K562 (cell line): ENCODE measurements around the gene SLC18A3. TPM values are rescaled to one million over a fixed set of nuclear protein-coding genes. Genes with fewer than 3 reads are reported as not detected.

Source experiments
- ATF1 ChIP-seq, 2 experiments: fragments of 450-650 bp in 1 of 2; IDR thresholded peaks; 2 replicates each; pipeline ENCODE4 v1.6.1; 2016; ENCODE audit warnings: missing compliant biosample characterization in 1 of 2, missing genetic modification characterization in 1 of 2
- DIDO1 ChIP-seq: fragments of 450-650 bp; IDR thresholded peaks from 2 replicates; pipeline ENCODE4 v1.6.1; 2016; ENCODE audit warnings: low read depth, missing biosample characterization, missing genetic modification characterization
- FUS ChIP-seq: fragments of 200-400 bp; formaldehyde crosslinking; optimal IDR thresholded peaks from 2 replicates; pipeline ENCODE3; 2017; ENCODE audit warnings: low read depth, low read length
- NR4A1 ChIP-seq, 2 experiments: fragments of 250-450 bp in 1 of 2; fragments of 450-650 bp in 1 of 2; sonication (Bioruptor Pico) in 1 of 2; IDR thresholded peaks; 2 replicates each; pipeline versions ENCODE4 v1.4.0 to v1.6.1; 2016 to 2020; ENCODE audit warnings: mild to moderate bottlenecking in 2 of 2, missing compliant biosample characterization in 1 of 2, missing genetic modification characterization in 1 of 2, moderate library complexity in 1 of 2
- PYGO2 ChIP-seq: fragments of 450-650 bp; IDR thresholded peaks from 2 replicates; pipeline ENCODE4 v1.6.1; 2016; ENCODE audit warnings: mild to moderate bottlenecking, missing genetic modification characterization, moderate library complexity, missing compliant biosample characterization
- RUNX1 ChIP-seq: sonication (generic); IDR thresholded peaks from 2 replicates; pipeline ENCODE4 v1.6.1; 2016; ENCODE audit warnings: antibody characterized with exemption, low read depth
- SAFB2 ChIP-seq: fragments of 200-400 bp; formaldehyde crosslinking; IDR thresholded peaks from 2 replicates; pipeline ENCODE4 v1.6.1; 2018; ENCODE audit warnings: borderline replicate concordance, low read length, low read depth, moderate library complexity; ENCODE audit not compliant: severe bottlenecking
- SP1 ChIP-seq: sonication (generic); formaldehyde crosslinking; IDR thresholded peaks from 2 replicates; pipeline ENCODE4 v1.8.1; 2022; ENCODE audit warnings: mild to moderate bottlenecking, missing genetic modification reagents
- TARDBP ChIP-seq: fragments of 450-650 bp; IDR thresholded peaks from 2 replicates; pipeline ENCODE4 v1.6.1; 2016
- ZNF551 ChIP-seq: fragments of 250-450 bp; sonication (Bioruptor Pico); IDR thresholded peaks from 2 replicates; pipeline ENCODE4 v1.5.0; 2021; ENCODE audit warnings: mild to moderate bottlenecking, moderate library complexity
- ZNF583 ChIP-seq: fragments of 250-450 bp; sonication (Bioruptor Pico); IDR thresholded peaks from 2 replicates; pipeline ENCODE4 v1.4.0; 2020
- ZSCAN29 ChIP-seq: fragments of 450-650 bp; IDR thresholded peaks from 2 replicates; pipeline ENCODE4 v1.6.1; 2017
- polyA plus RNA-seq, 8 experiments: library from polyadenylated mRNA; depleted of rRNA in 4 of 8; stranded (reverse) in 5 of 8; unstranded in 3 of 8; fragments of >200 nt; fragmentation: Nextera tagmentation in 2 of 8; fragmentation: Illumina TruSeq in 1 of 8; extraction: Ambion mirVana in 2 of 8; extraction: Trizol in 1 of 8; gene quantifications; 2 replicates each; pipeline versions ENCODE4 v1.2.1 to v1.2.3, GENCODE V29; 2011 to 2014; ENCODE audit warnings: inconsistent platforms in 1 of 8, missing spikeins in 1 of 8
- total RNA-seq, 7 experiments: library from RNA; depleted of rRNA in 6 of 7; stranded (reverse); fragments of >200 nt in 6 of 7; fragmentation: Illumina TruSeq in 2 of 7; extraction: Trizol in 2 of 7; gene quantifications; 2 replicates each; pipeline versions ENCODE4 v1.2.1 to v1.2.3, GENCODE V29; 2011 to 2021; ENCODE audit warnings: low replicate concordance in 1 of 7
- TF ChIP-seq, protein P1 (sequence below): fragments of 200-800 bp; sonication (Bioruptor generic); IDR thresholded peaks from 2 replicates; pipeline ENCODE4 v1.6.1; 2016; ENCODE audit warnings: missing genetic modification characterization, missing compliant biosample characterization
- TF ChIP-seq, protein P2 (sequence below), 2 experiments: fragments of 200-800 bp in 1 of 2; sonication (Bioruptor generic) in 1 of 2; sonication (generic) in 1 of 2; formaldehyde crosslinking in 1 of 2; IDR thresholded peaks in 1 of 2; conservative IDR thresholded peaks in 1 of 2; 2 replicates each; pipeline versions ENCODE4 v1.5.0 to v1.6.1; 2016 to 2020; ENCODE audit warnings: missing compliant biosample characterization in 1 of 2, missing genetic modification characterization in 1 of 2, missing genetic modification reagents in 1 of 2
- TF ChIP-seq, protein P3 (sequence below), 3 experiments: fragments of 200-800 bp in 1 of 3; fragments of 250-450 bp in 1 of 3; fragments of 450-650 bp in 1 of 3; sonication (Bioruptor Pico) in 1 of 3; sonication (Bioruptor generic) in 1 of 3; formaldehyde crosslinking in 1 of 3; IDR thresholded peaks; 2 replicates each; pipeline versions ENCODE4 v1.6.1 to v1.8.0; 2016 to 2022; ENCODE audit warnings: mild to moderate bottlenecking in 2 of 3, missing genetic modification characterization in 2 of 3, missing compliant biosample characterization in 1 of 3, moderate library complexity in 1 of 3
- TF ChIP-seq, protein P4 (sequence below): fragments of 200-800 bp; sonication (Bioruptor generic); IDR thresholded peaks from 2 replicates; pipeline ENCODE4 v1.6.1; 2017; ENCODE audit warnings: missing genetic modification characterization, missing compliant biosample characterization

SLC18A3 gene
- total and polyA plus RNA-seq, 9 of the 15 experiments (the other 6 are each of a cell fraction or from before 2014, with no cell fraction given) = not detected

DNA sequence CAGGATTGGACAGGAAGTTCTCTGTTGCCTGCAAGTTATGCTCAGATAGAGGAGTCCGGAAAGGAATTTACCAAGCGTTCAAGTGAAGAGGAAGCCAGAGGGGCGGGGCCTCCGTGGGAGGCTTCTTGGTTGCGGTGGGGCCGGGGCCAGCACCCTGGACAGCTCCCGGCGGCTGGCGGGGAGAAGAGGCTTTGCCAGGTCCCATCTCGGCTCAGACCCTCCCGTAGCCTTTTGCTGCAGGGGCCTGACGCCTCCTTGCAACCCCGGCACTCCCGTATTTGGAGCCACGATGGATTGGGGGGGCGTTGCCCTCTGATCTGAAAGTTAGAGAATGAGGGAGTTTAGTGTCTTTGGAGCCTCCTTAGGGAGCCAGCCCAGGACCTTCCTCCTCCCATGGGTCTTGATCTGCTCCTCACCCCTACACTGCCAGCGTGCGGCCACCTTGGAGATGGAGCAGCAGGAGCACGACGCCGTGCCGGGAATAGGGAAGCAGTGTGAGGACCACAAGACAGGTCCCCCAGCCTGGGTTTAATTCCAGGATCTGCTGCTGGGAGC, 3.1 kb upstream of the SLC18A3 start (continued):
- TF ChIP-seq, protein P1, sequence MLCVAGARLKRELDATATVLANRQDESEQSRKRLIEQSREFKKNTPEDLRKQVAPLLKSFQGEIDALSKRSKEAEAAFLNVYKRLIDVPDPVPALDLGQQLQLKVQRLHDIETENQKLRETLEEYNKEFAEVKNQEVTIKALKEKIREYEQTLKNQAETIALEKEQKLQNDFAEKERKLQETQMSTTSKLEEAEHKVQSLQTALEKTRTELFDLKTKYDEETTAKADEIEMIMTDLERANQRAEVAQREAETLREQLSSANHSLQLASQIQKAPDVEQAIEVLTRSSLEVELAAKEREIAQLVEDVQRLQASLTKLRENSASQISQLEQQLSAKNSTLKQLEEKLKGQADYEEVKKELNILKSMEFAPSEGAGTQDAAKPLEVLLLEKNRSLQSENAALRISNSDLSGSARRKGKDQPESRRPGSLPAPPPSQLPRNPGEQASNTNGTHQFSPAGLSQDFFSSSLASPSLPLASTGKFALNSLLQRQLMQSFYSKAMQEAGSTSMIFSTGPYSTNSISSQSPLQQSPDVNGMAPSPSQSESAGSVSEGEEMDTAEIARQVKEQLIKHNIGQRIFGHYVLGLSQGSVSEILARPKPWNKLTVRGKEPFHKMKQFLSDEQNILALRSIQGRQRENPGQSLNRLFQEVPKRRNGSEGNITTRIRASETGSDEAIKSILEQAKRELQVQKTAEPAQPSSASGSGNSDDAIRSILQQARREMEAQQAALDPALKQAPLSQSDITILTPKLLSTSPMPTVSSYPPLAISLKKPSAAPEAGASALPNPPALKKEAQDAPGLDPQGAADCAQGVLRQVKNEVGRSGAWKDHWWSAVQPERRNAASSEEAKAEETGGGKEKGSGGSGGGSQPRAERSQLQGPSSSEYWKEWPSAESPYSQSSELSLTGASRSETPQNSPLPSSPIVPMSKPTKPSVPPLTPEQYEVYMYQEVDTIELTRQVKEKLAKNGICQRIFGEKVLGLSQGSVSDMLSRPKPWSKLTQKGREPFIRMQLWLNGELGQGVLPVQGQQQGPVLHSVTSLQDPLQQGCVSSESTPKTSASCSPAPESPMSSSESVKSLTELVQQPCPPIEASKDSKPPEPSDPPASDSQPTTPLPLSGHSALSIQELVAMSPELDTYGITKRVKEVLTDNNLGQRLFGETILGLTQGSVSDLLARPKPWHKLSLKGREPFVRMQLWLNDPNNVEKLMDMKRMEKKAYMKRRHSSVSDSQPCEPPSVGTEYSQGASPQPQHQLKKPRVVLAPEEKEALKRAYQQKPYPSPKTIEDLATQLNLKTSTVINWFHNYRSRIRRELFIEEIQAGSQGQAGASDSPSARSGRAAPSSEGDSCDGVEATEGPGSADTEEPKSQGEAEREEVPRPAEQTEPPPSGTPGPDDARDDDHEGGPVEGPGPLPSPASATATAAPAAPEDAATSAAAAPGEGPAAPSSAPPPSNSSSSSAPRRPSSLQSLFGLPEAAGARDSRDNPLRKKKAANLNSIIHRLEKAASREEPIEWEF = no peak
- TF ChIP-seq ZNF583 (CRISPR knock-in tag) (no peak), ATF1 (CRISPR knock-in tag; IDR thresholded peaks at IDR 0.05) (no peak), ATF1 (tag; IDR thresholded peaks at IDR 0.05) (no peak), RUNX1 (no peak), PYGO2 (no peak), ZNF551 (CRISPR knock-in tag) (no peak), NR4A1 (CRISPR knock-in tag; IDR thresholded peaks at IDR 0.05) (no peak), NR4A1 (tag; IDR thresholded peaks at IDR 0.05) (no peak), SP1 (CRISPR knock-in tag) (no peak; the same call in 1 of the 2 replicates), FUS (no peak), SAFB2 (no peak), TARDBP (no peak), ZSCAN29 (no peak), DIDO1 (tag) (no peak)
- TF ChIP-seq, protein P2, sequence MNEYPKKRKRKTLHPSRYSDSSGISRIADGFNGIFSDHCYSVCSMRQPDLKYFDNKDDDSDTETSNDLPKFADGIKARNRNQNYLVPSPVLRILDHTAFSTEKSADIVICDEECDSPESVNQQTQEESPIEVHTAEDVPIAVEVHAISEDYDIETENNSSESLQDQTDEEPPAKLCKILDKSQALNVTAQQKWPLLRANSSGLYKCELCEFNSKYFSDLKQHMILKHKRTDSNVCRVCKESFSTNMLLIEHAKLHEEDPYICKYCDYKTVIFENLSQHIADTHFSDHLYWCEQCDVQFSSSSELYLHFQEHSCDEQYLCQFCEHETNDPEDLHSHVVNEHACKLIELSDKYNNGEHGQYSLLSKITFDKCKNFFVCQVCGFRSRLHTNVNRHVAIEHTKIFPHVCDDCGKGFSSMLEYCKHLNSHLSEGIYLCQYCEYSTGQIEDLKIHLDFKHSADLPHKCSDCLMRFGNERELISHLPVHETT (CRISPR knock-in tag; conservative IDR thresholded peaks at IDR 0.05 in 1 of 2, IDR thresholded peaks at IDR 0.05 in 1 of 2) = no peak
- TF ChIP-seq, protein P3, sequence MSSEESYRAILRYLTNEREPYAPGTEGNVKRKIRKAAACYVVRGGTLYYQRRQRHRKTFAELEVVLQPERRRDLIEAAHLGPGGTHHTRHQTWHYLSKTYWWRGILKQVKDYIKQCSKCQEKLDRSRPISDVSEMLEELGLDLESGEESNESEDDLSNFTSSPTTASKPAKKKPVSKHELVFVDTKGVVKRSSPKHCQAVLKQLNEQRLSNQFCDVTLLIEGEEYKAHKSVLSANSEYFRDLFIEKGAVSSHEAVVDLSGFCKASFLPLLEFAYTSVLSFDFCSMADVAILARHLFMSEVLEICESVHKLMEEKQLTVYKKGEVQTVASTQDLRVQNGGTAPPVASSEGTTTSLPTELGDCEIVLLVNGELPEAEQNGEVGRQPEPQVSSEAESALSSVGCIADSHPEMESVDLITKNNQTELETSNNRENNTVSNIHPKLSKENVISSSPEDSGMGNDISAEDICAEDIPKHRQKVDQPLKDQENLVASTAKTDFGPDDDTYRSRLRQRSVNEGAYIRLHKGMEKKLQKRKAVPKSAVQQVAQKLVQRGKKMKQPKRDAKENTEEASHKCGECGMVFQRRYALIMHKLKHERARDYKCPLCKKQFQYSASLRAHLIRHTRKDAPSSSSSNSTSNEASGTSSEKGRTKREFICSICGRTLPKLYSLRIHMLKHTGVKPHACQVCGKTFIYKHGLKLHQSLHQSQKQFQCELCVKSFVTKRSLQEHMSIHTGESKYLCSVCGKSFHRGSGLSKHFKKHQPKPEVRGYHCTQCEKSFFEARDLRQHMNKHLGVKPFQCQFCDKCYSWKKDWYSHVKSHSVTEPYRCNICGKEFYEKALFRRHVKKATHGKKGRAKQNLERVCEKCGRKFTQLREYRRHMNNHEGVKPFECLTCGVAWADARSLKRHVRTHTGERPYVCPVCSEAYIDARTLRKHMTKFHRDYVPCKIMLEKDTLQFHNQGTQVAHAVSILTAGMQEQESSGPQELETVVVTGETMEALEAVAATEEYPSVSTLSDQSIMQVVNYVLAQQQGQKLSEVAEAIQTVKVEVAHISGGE (CRISPR knock-in tag; IDR thresholded peaks at IDR 0.05) = no peak; a peak in 1 of 6 replicates
- TF ChIP-seq, protein P4, sequence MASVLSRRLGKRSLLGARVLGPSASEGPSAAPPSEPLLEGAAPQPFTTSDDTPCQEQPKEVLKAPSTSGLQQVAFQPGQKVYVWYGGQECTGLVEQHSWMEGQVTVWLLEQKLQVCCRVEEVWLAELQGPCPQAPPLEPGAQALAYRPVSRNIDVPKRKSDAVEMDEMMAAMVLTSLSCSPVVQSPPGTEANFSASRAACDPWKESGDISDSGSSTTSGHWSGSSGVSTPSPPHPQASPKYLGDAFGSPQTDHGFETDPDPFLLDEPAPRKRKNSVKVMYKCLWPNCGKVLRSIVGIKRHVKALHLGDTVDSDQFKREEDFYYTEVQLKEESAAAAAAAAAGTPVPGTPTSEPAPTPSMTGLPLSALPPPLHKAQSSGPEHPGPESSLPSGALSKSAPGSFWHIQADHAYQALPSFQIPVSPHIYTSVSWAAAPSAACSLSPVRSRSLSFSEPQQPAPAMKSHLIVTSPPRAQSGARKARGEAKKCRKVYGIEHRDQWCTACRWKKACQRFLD (CRISPR knock-in tag) = peak; percentile 85
